Esophagus muscularis mucosa (tissue), 4 donors: ENCODE measurements around the gene PPM1G. TPM values are rescaled to one million over a fixed set of nuclear protein-coding genes. Genes with fewer than 3 reads are reported as not detected.
A peak's percentile ranks its signal among the peaks of the same experiment; 100 is the strongest.

Source experiments
- DNase-seq: peaks from one replicate; pipeline ENCODE4 v3.0.0-alpha.2; 2017; ENCODE audit errors: extremely low spot score
- H3K27ac ChIP-seq, 4 donors: fragments of 200-600 bp; sonication (generic); replicated peaks in 1 of 4; 1 replicate in 3 of 4; 2 replicates in 1 of 4; pipeline ENCODE4 v1.5.1; 2016 to 2019; ENCODE audit warnings: mild to moderate bottlenecking in 1 of 4
- H3K27me3 ChIP-seq, 4 donors: fragments of 200-600 bp; sonication (generic); one replicate each; pipeline versions ENCODE4 v1.5.1 to v1.6.0; 2016 to 2019
- H3K36me3 ChIP-seq, 4 donors: fragments of 200-600 bp; sonication (generic); one replicate each; pipeline ENCODE4 v1.5.1; 2016 to 2019
- H3K4me1 ChIP-seq, 4 donors: fragments of 200-600 bp; sonication (generic); one replicate each; pipeline ENCODE4 v1.5.1; 2016 to 2019
- H3K4me3 ChIP-seq, 4 donors: fragments of 200-600 bp; sonication (generic); 1 replicate in 2 of 4; 2 replicates in 2 of 4; pipeline ENCODE4 v1.5.1; 2016 to 2019; ENCODE audit warnings: mild to moderate bottlenecking in 4 of 4, moderate library complexity in 1 of 4
- H3K9me3 ChIP-seq, 4 donors: fragments of 200-600 bp; sonication (generic); 1 replicate in 3 of 4; 2 replicates in 1 of 4; pipeline ENCODE4 v1.5.1; 2016 to 2019
- EP300 ChIP-seq: sonication (generic); formaldehyde crosslinking; IDR thresholded peaks from one replicate; pipeline ENCODE4 v1.6.1; 2017; ENCODE audit warnings: antibody characterized with exemption
- POLR2A ChIP-seq: fragments of 450-650 bp; IDR thresholded peaks from one replicate; pipeline ENCODE4 v1.6.1; 2017; ENCODE audit warnings: antibody characterized with exemption, moderate library complexity, mild to moderate bottlenecking, low read depth
- POLR2AphosphoS5 ChIP-seq, 2 donors: sonication (generic); formaldehyde crosslinking; IDR thresholded peaks; one replicate each; pipeline ENCODE4 v1.6.1; 2017; ENCODE audit warnings: antibody characterized with exemption in 2 of 2
- WGBS: methylation state at CpG from one replicate; pipeline ENCODE4 v1.1.5; 2018; 5-methylcytosine and 5-hydroxymethylcytosine counted together
- intact Hi-C: fragments of 100-400 bp; cut with DNase I; formaldehyde crosslinking; loops from one replicate; pipeline ENCODE4 v1.15.1; 2023
- total RNA-seq, 4 donors: library from RNA; depleted of rRNA; stranded (reverse); fragments of >200 nt; gene quantifications; one replicate each; pipeline versions ENCODE4 v1.1.0 to v1.2.1, GENCODE V29; 2016
- TF ChIP-seq, protein P1 (sequence below), 3 experiments: fragments of 200-600 bp in 2 of 3; fragments of 450-650 bp in 1 of 3; sonication (generic) in 2 of 3; IDR thresholded peaks; one replicate each; pipeline ENCODE4 v1.5.1; 2017 to 2019; ENCODE audit warnings: antibody characterized with exemption in 3 of 3, mild to moderate bottlenecking in 2 of 3, moderate library complexity in 1 of 3

Gene PPM1G
- total RNA-seq, 4 donors from 2014 or later: 46.1 to 71.8 (median 62.7) TPM

DNA sequence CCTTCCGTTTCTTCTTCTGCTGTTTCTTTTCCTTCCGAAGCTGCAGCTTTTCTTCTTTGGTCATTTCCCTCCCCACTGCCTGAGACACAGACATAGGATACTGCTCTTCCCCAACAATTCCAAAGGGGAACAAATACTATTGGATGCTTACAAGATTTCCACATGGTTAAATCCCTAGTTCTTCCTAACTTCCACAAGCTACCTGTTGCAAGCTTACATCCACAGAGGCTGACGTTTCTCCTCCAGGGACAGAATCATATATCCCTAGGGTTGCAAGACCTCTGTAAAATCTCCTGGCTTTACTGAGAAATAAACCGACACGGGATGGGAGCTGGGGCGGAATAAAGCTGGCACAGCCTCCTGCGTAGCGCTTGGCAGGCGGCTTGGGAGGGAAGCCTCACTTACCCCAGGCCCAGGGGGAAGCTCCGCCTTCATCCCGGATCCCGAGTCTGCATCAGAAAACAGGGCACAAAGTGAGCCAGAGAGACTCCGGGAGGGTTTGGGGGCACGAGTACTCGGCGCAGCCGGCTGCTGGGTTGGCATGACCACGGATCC, 39.8 kb downstream of the PPM1G start:
- peak overlapping the region; percentile 88 to 99 (median 95) for H3K27ac ChIP-seq
- H3K4me3 ChIP-seq: peak overlapping the region; percentile 86 to 94 (median 89)
- H3K36me3 ChIP-seq: peaks cover 50 to 69% (median 65%) of the 10 kb centered on the region in 4 donors
- 2% methylated on average over 7 of the region's 18 CpGs for WGBS
- TF ChIP-seq EP300 (no peak), POLR2AphosphoS5 (IDR thresholded peaks at IDR 0.05) (no peak), POLR2A (no peak)
- TF ChIP-seq, protein P1, sequence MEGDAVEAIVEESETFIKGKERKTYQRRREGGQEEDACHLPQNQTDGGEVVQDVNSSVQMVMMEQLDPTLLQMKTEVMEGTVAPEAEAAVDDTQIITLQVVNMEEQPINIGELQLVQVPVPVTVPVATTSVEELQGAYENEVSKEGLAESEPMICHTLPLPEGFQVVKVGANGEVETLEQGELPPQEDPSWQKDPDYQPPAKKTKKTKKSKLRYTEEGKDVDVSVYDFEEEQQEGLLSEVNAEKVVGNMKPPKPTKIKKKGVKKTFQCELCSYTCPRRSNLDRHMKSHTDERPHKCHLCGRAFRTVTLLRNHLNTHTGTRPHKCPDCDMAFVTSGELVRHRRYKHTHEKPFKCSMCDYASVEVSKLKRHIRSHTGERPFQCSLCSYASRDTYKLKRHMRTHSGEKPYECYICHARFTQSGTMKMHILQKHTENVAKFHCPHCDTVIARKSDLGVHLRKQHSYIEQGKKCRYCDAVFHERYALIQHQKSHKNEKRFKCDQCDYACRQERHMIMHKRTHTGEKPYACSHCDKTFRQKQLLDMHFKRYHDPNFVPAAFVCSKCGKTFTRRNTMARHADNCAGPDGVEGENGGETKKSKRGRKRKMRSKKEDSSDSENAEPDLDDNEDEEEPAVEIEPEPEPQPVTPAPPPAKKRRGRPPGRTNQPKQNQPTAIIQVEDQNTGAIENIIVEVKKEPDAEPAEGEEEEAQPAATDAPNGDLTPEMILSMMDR (IDR thresholded peaks at IDR 0.05): no peak
- no peak for DNase-seq
- no peaks in the 10 kb centered on the region for H3K9me3 ChIP-seq
- H3K27me3 ChIP-seq: no peaks in the 10 kb centered on the region
- peaks cover 28 to 46% (median 38%) of the 10 kb centered on the region in 4 donors for H3K4me1 ChIP-seq
- intact Hi-C loops: loop anchor here (5.0 to 10.0 kb wide), 3 partner anchors 38 to 155 kb away; partner anchors contain the start of genes ATRAID, CAD, MPV17 and PPM1G

- Histone ChIP-seq H3K4me3 (no peak overlapping the region), H3K27me3 (no peaks in the 10 kb centered on the region), H3K4me1 (peaks cover 5 to 10% (median 6%) of the 10 kb centered on the region in 4 donors), H3K36me3 (peaks cover 47 to 61% (median 56%) of the 10 kb centered on the region in 4 donors), H3K27ac (no peak overlapping the region), H3K9me3 (no peaks in the 10 kb centered on the region)
- WGBS: 84% methylated on average over 2 of the region's 2 CpGs
- no peak for TF ChIP-seq EP300
- TF ChIP-seq, protein P1 (IDR thresholded peaks at IDR 0.05): no peak
- no peak for TF ChIP-seq POLR2AphosphoS5 (IDR thresholded peaks at IDR 0.05)
- TF ChIP-seq POLR2A: no peak
- no peak for DNase-seq
- intact Hi-C loops: no loop called here
Measured at GRCh38 chr2:27363933-27364332, 45.5 kb downstream of the PPM1G start.

- no peaks in the 10 kb centered on the region for H3K27me3 ChIP-seq
- H3K27ac ChIP-seq: no peak overlapping the region
- peaks cover 45 to 50% (median 46%) of the 10 kb centered on the region in 4 donors for H3K36me3 ChIP-seq
- peaks cover 6 to 8% (median 7%) of the 10 kb centered on the region in 4 donors for H3K4me1 ChIP-seq
- no peak for TF ChIP-seq POLR2AphosphoS5 (IDR thresholded peaks at IDR 0.05)
- TF ChIP-seq EP300: no peak
- TF ChIP-seq, protein P1 (IDR thresholded peaks at IDR 0.05): no peak
- TF ChIP-seq POLR2A: no peak
- 92% methylated on average over 4 of the region's 4 CpGs for WGBS
- no peak overlapping the region for H3K4me3 ChIP-seq
- no peaks in the 10 kb centered on the region for H3K9me3 ChIP-seq
- intact Hi-C loops: no loop called here
- no peak for DNase-seq
Measured at GRCh38 chr2:27362678-27363420, 46.5 kb downstream of the PPM1G start.

DNA sequence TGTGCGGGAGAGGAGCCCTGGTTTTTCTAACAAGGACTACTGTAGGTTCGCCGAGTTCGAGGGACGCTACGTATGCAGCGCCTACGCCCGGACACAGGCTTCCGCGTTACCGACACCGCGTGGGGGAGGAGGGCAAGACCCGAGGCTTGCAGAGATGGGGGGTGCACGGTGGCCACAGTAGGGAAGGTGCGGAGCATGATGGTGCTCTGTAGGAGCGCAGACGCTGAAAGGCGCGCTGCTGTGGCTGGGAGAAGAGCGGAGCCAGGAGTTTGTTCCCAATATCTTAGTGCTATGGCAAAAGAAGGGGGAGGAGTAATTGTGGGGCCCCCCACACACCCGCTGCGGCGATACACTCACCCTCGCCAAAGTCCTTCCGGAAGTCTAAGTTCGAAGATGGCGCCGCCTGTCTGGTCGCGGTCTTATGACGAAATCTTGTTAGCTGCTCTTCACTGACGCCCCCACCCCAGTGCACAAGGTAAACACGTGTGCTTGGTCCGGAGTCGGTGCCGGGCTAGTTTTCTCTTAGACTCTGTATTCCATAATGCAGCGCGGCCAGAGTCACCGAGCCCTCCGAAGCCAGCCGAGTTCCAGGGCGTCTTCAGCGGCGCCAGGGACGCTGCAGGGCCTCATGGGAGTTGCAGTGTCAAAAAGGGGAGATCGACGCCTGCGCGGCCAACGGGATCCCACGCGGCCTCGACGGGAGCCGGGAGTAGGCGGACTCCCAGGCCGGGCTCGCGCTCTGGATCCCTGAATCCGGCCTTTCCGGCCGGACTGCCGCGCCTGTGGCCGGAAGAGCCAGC, 52.8 kb downstream of the PPM1G start, which contains the start of gene GTF3C2:
Gene GTF3C2 (minus strand): TSS at position 383 of the 800 bp plus-strand sequence. CDS start 13,210 bp downstream, outside the sequence.
- WGBS: under 1% methylated on average over 32 of the region's 67 CpGs
- H3K27me3 ChIP-seq: no peaks in the 10 kb centered on the region
- no peaks in the 10 kb centered on the region for H3K36me3 ChIP-seq
- peak; percentile 99 for DNase-seq
- peak within 1 kb of the TSS; percentile 85 to 92 (median 88) for H3K27ac ChIP-seq
- TF ChIP-seq POLR2AphosphoS5 (IDR thresholded peaks at IDR 0.05): peak; percentile 75 to 87
- TF ChIP-seq, protein P1 (IDR thresholded peaks at IDR 0.05): peak in 2 of 3 experiments; percentile 9 to 17
- TF ChIP-seq EP300: no peak
- no peak for TF ChIP-seq POLR2A
- H3K4me3 ChIP-seq: peak within 1 kb of the TSS; percentile 83 to 94 (median 91)
- peaks cover 27 to 47% (median 40%) of the 10 kb centered on the region in 4 donors for H3K4me1 ChIP-seq
- intact Hi-C loops: loop anchor here (5.0 kb wide), 1 partner anchor 34 kb away; the partner anchor contains the start of gene MPV17
- no peaks in the 10 kb centered on the region for H3K9me3 ChIP-seq
